ENCODE measurements around the gene IGF1.
"Not testable (repeated sequence)": the region's sequence is repeated elsewhere in the genome, so short reads cannot be mapped to it uniquely, and the experiment has no call there.

The IGF1 gene

DNA sequence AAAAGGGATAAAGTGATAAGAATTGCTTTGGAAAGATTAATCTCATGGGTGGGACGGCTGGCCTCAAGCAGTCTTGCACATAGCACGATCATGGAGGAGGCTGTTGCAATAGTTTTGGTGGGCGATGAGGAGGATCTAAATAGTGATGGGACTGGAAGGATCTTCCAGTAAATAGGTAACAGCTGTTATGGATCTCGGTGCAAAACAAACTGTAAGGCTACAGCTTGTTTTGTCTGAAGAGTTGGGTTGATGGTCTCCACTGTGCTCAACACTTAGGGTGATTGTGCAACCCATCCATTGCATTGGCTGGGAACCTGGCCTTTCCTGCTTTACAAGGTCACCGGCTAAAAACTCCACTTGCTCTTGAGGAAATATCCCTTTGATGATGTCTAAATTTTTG lies 21.0 kb downstream of the IGF1 start:
- DNase-seq, result no peak

DNA sequence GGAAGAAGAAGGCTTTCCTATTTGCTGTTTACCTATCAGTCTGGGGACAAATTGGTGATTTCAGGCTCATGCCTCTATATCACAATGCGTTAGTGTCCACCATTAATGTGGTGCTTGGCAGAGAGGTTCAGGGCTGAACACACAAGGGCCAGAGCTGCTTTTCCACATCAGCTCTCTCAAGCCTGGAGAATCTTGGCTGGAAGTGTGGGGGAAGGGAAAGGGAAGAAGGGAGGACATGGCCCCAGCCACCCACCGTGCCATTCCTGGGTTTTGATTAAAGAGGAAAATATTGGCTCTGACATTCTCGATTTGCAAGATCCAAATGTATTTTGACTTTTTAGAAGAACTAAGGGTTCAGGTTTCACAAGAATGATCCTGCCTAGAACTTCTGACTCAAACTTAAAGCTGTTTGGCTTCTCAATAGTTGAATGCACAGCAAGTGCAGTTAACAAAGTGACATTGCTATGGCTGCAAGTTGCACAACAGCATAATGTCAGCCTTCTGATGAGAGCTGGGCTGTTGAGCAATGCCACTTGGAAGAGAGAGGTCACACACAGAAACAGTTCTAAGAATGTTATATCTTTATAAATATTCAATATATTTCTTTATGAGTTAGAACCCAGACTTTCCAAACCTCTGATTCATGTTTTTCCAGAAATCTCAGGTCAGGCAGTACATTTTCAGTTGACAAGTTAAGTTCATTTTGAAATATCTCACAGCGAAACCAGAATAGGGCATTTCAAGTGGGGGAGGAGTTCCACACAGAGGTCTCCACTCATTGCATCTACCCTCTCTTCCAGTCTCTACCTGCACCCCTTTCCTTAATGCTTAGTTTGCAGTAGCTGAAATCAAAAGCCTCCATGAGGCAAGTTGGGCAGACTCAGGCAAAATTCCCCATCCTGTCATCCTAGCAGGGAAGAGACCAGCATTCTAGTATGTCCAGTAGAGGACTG lies 25.3 kb downstream of the IGF1 start:
- no peak for DNase-seq

DNA sequence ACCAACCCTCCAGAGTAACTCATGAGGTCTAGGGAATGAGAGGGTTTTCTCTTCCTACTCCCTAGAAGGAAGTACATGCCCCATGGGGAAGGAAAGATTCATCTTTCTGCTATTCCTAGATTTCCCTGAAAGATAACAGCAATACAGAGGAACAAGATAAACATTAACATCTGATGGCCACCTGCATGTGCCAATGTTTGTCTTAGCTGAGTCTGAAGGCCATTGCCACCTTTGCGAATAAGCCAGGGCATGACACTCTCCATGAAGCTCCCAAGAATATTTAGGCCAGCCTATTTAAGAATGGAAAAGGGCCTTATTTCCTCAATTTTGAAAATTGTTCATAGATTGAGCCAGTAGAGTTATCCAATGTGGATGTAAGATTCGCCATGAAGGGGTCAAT lies 26.0 kb downstream of the IGF1 start:
- no peak for DNase-seq

DNA sequence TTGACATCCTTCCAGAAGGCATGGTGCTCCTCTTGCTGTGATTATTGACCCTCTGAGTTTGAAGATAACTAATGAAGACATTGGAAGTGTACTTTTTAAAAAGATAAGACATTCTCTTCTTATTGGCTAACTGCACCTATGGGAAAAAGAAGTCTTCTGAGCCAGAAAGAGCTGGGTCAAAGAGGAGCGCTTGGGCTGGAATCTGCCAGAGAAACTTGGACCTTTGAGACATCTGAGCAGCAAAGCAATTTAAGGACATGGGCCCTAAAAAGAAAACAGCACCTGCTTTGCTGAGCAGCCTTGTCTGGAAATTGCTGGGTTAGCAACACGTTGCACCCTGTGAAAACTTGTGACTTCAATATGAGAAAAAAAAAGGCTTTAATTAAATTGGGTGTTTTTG lies 27.8 kb downstream of the IGF1 start:
- DNase-seq, result no peak

DNA sequence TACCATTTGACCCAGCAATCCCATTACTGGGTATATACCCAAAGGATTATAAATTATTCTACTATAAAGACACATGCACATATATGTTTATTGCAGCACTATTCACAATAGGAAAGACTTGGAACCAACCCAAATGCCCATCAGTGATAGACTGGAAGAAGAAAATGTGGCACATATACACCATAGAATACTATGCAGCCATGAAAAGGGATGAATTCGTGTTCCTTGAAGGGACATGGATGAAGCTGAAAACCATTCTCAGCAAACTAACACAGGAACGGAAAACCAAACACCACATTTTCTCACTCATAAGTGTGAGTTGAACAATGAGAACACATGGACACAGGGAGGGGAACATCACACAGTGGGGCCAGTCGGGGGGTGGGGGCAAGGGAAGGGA lies 31.3 kb downstream of the IGF1 start:
- not testable (repeated sequence) for DNase-seq

DNA sequence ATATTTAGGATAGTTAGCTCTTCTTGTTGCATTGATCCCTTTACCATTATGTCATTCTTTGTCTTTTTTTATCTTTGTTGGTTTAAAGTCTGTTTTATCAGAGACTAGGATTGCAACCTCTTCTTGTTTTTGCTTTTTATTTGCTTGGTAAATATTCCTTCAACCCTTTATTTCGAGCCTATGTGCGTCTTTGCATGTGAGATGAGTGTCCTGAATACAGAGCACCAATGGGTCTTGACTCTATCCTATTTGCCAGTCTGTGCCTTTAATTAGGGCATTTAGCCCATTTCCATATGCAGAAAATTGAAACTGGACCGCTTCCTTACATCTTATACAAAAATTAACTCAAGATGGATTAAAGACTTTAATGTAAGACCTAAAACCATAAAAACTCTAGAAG lies 32.9 kb downstream of the IGF1 start:
- not testable (repeated sequence) for DNase-seq

DNA sequence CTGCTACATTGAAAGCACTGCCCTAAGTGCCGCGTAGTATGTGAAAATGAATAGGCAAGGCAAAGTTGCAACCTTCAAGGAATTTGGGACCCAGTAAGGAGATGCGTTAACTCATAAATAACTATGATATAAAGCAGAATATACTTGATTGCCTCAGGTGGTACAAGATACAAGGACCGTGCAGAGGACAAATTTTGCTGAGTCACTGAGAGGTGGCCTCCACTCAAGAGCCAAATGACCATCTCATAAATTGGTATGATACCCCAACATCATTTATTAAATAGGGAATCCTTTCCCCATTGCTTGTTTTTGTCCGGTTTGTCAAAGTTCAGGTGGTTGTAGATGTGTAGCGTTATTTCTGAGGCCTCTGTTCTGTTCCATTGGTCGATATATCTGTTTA lies 35.7 kb downstream of the IGF1 start:
- no peak for DNase-seq

DNA sequence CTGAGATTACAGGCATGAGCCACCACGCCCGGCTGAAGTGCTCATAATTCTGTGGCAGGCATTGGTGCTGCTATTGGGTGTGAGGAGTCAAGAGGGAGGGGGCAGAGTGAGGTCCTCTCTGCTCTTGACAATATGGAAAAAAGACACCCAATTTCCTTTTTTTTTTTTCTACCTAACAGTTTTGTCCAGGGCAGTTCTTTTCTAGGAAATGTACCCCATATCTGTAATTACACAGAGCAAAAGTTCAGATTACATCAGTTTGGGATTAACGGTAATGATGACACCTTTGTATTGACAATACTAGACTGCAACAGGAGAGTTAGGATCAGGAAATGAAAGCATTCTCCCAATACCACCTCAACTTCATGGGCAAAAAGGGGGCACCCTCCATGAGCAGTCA lies 36.3 kb downstream of the IGF1 start:
- DNase-seq, result no peak

DNA sequence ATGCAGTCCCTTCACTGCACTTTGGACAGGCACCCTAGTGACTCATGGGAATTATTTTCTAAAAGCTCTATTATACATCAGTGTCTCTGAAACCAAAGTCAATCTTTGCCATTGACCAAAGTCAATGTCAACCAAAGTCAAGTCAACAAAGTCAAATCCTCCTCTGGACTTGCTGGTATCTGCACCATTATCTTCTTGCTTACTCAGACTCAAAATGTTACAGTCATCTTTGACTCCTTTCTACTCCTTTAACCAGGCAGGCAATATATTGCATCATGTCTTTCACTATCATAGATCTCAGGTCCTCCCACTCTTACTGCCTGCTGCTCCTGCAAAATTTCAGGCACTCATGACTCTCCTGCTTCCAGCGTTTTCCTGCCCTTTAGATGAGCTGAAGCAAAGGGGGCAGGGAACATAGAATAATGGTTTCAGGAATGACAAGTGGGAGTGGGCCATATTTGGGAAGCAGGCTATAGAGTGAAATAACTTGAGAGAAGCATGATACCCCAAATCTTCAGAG lies 39.2 kb downstream of the IGF1 start:
- no peak for DNase-seq

DNA sequence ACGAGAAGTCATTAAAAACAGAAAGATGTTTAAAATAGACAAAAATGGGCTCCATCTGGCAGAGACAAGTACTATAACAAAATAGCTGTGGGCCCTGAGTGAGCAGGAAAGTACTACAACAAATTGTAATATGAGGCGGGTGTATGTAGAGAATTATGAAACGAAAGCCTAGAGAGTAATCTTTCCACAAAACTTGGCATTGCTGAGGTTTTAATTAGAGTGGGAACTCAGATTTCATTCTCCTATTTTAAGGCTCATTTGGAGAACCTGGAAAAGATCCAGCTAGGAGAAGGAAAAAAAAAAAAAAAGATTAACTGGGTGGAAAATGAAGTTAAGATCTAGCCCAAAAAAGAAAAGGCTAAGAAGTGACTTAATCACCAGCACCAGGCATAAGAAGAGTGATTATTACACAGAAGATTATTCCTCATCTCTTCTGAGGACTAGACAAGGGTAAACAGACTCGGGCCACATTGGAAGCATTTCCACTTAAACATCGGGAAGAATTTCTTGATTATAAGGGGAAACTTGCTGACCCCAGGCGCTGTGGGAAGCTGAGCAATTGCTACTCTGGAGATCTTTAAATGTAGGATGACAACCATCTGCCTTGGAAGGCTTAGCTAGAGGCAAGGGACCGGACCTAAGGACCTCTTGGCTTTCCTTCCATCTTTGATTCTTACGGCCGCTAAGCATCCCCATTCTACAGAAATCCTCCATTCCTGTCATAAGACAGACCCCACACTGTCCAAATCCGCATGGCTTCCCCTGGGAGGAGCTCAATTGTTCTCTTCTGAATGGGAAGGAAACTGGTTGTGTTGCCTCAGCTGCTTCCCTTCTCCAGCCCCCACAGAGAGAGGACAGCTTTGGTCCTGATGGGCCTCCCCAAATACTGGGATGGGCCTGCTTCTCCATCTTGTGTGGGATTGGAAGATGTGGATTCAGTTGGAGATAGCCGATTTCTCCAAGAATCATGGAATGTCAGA lies 40.6 kb downstream of the IGF1 start:
- DNase-seq, result no peak

DNA sequence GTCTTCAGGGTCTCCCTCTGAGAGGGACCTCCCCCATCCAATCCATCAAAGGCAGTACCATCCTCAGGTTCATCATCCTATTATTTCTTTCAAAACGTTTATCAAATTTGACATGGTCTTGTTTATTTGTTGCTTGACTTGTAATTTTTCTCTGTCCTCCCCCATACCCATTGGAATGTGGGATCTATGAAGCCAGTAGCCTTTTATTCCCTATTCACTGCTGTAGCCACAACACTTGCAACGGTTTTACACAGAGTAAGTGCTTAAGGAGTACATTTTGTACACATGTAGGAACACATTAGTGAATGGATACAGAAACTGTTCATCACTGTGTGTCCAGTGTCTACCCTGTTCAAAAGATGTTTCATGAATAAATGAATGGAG lies 41.5 kb downstream of the IGF1 start:
- no peak for DNase-seq

DNA sequence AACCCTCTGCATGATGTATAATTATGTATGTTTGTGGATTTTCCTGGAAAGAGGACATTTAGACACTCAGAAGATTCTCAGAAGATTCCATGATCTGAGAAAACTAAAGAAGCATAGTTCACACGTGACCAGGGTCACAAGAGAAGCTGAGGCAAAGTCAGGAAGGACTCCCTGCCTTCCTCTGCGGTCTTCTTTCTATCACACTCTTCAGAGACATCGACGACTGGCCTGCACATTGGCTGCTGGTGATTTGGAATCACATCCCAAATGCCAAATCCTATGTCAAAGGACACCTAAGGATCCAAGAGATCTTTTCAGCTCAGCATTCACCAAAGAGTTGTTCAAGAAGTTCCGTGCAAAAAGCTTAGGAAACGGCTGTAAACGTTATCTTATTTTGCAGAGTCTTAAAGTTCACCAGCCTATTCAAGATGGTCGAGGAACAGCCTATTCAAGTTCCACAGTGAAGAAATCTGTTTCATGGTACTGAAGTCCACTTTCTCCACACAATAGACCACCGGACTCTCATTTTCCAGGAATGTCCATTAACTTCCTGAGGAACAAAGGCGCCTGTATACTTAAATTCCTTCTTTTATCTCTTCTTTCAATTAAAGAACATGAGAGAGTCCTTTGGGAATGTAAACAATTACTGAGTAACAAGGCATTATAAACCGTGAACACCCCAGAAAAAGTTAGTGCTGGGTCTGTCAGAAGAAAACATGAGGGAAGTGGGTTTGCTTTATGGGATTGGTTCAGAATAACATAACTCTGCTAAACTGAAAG lies 42.1 kb downstream of the IGF1 start:
- no peak for DNase-seq

DNA sequence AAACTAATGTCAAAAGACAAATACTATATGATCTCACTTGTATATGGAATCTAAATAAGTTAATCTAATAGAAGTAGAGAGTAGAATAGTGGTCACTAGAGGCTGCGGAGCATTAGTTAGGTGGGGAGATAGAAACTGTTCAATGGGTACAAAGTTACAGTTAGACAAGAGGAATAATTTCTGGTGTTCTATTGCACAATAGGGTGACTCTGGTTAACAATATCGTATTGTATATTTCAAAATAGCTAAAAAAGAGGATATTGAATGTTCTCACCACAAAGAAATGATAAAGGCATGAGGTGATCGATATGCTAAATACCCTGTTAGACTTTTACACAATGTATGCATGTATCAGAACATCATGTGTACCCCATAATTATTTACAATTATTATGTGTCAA lies 42.9 kb downstream of the IGF1 start:
- DNase-seq, result no peak

DNA sequence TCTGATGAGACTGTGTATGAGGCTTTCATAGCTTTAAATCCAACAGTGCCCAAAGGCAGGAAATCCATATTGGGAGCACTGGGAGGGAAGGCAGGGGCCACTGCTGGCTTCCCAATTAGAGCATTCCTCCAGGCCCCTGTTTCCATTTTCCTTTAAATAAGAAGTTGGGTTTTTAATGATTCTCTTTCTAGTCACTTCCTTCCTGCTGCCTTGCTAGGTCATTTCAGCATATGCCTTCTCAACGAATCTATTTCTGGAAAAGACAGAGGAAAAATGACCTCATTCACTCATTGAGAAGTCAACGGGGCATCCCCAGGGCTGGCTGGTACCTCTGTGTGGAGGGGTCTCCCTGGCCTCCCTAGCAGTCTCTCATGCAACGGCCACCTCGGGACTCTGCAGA lies 43.5 kb downstream of the IGF1 start:
- DNase-seq, result no peak

DNA sequence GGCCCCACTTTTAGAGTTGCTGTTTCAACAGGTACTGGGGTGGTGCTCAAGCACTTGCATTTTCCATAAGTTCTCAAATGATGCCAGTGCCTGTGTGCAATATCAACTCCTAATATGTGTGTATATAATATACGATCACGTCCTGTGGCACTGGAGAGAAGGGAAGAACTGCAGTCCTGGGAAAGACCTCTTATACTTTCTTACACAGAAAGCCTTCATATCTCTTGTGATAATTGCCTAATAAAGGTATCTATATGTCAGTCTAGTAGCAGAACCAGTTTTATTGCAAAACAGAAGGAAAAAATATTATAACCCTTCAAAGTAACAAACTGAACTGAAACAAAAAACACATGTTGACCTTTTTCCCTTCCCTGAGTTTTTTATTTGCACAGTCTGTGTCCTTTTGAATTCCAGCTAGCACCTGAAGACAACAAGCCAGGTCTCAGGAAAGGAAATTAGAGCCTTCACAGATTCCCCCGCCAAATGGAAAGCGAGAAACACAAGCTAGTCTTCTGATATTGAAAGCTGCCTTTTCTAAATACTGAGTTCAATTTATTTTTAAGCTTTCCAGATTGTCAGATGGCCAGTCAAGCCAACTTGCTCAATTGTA lies 44.4 kb downstream of the IGF1 start:
- DNase-seq, result no peak

DNA sequence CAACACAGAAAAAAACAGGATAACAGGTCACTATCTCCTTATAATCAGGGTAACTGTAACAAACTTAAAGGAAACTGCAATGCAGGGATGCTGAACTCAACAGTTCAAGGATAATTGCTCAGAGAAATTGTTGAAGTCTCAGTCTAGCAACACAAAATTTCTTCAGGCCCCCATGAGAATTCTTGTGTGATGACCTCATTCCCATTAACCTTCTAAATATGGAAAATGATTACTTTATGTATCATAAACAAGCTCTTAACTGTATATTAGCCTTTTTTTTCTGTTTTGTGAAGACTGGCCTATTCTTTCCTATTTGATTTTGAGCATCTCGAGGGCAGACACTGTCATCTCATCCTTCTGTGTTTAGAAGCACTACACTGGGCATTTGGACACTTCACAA lies 47.1 kb downstream of the IGF1 start:
- no peak for DNase-seq

DNA sequence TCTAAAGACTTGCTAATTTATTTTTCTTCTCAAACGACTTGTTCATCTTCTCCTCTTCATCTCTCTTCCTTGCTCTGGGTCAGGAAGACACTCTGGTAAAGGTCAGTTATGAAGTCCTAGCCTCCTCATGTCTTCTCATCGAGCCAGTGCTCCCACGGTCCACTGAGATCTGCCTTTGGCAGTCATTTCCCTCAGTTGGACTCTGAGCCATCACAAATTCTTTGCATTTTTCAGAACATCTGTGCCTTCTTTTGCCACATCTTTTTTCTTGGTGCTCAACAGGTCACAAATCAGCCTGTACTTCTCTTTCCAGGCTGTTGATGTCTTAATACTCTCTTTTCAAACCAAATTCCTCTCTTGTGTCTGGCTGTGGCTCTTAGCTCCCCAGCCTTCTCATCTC lies 49.7 kb downstream of the IGF1 start:
- no peak for DNase-seq

DNA sequence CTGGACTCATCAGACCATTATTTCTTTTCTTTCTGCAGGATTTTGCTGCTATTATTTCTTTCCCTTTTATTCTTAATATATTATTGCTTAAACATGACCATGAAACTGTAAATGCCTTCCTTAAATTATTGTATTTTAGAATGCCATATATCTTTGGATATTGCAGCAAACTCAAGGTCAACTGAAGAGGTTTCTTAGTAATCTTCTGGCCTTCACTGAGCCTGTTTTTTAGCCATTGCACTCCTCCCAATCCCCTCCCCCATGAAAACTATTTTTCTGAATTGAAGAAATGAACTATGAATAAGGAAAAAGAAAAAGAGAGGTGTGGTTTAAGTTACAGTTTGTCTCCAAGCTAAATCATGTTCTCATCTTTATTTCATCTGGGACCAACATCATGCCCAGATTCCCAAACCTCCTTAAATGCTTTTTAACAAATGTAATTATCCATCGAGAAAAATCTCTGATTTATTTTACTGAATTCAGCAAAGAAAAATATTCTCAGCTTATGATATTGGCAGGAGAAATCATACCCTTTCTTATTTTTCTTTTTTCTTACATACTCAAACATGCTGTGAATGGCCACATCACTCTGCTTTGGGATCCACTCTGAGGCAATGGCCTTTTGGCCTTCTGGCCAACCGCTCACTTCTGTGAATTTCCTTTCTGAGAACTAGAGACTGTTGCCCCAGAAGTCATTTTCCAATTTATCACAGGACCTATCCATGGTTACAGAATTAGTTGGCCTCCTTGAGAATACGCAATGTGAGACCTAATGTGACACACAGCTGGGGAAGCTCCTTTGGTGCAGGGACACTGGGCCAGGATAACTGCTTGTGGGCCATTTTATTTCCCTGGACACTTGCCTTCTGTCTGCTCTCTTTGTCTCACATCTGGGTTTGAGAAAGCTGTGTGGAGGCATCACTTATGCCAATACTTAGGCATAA lies 50.9 kb downstream of the IGF1 start:
- no peak for DNase-seq

DNA sequence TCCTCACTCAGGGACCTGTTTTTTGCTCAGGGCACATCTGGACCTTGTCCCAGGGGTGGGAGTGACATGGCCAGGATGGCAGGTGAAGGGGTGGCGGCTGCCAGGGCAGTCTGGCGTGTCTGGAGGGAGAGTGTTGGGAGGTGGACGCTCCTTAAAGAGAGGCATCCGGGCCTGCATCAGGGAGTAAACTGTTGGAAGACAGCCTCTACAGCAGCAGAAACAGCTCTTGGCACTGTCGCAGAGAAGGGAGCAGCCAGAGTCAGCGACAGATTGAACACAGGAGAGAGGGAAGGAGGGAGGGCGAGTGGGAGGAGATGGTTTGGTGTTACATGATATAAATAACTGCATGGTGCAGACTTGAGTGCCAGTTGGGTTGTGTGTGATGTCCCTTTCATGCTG lies 52.8 kb downstream of the IGF1 start:
- DNase-seq, result no peak

DNA sequence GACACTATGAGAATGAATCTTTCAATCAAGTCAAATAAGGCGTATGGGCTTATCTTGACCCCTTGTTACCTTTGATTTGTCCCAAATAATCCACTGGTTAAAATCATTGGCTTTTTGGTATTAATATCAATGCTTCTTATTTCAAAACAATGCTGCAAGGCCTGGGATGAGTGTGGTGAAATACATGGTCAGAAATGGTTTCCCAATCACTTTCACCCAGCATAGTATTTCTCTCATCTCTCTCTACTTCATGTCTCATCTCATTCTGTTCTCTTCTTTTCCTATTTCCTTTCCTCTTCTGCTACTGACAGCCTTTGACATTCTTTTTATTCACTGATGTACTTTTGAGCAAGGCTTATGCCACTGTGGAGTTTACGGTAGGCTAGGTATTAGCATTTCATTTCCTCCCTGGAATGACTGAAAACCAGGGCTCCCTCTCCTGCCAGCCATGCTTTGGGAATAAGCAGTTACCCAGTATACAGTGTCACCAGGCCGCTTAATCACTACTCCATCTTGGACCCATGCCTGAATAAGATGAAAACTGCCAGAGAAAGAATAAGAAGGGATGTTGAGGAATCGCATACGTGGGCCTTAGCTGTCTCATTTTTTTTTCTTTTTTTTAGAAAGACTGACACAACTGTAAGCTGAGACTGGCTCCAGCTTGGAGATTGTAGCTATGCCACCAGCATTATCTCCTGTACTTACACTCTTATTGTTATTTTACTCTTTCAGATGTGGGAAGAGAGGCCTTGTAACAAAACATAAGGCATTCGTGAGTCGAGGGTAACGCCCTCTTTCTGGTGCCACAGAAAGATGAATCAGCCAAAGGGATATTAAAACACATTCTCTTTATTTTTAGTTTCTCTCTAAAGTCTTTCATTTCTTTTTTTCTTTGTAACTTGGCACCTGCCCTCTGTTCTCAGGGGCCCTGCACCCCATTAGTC lies 53.5 kb downstream of the IGF1 start:
- no peak for DNase-seq
